Activated CD4-positive, alpha-beta memory T cell treated with anti-CD3 and anti-CD28 coated beads, Interleukin-2, amount 10 ng/mL, durations not matched to agents 7 days and 5 days (primary cell): Measurements from ENCODE around the gene SERPINB1. TPM values are rescaled to one million over a fixed set of nuclear protein-coding genes. Genes with fewer than 3 reads are reported as not detected.

Experiments used
- CTCF ChIA-PET: fragments of 350-600 bp; sonication (Branson Sonifier 250); formaldehyde crosslinking; loops from one replicate; lab custom pipeline; 2021; ENCODE audit warnings: antibody characterized with exemption, inconsistent platforms; lab: Charles Lee
- POLR2A ChIA-PET: fragments of 350-600 bp; sonication (Branson Sonifier 250); formaldehyde crosslinking; loops from one replicate; lab custom pipeline; 2021; ENCODE audit warnings: antibody characterized with exemption; lab: Charles Lee
- DNase-seq: peaks from one replicate; pipeline ENCODE4 v3.0.0-alpha.2; 2020
- H3K27ac Mint-ChIP-seq: one replicate; pipeline ENCODE4 v1.8.0; 2021; ENCODE audit warnings: mild to moderate bottlenecking, mixed read lengths
- H3K27me3 Mint-ChIP-seq: one replicate; pipeline ENCODE4 v1.8.0; 2021; ENCODE audit warnings: mixed read lengths
- H3K36me3 Mint-ChIP-seq: one replicate; pipeline ENCODE4 v1.8.0; 2021; ENCODE audit warnings: low read depth, mixed read lengths
- H3K4me1 Mint-ChIP-seq: one replicate; pipeline ENCODE4 v1.8.0; 2021; ENCODE audit warnings: mixed read lengths
- H3K4me3 Mint-ChIP-seq: one replicate; pipeline ENCODE4 v1.8.0; 2021; ENCODE audit warnings: mild to moderate bottlenecking, mixed read lengths
- H3K9me3 Mint-ChIP-seq: one replicate; pipeline ENCODE4 v1.8.0; 2021; ENCODE audit warnings: mixed read lengths
- total RNA-seq, 2 experiments: library from RNA; stranded (reverse); gene quantifications; one replicate each; pipeline ENCODE4 v1.2.3, GENCODE V29; 2021

Gene SERPINB1
- total RNA-seq, 2 experiments from 2014 or later, result 85.0 to 86.5 TPM

GRCh38 chr6:2782825-2783187 is 58.9 kb downstream of the SERPINB1 start:
- Mint-ChIP-seq H3K4me1 (peaks cover 6% of the 10 kb centered on the region), H3K9me3 (no peaks in the 10 kb centered on the region), H3K27ac (no peak overlapping the region), H3K4me3 (no peak overlapping the region), H3K36me3 (peaks cover 51% of the 10 kb centered on the region), H3K27me3 (no peaks in the 10 kb centered on the region)
- no peak for DNase-seq
- POLR2A ChIA-PET, result interaction anchor here (1.1 to 2.0 kb wide), 4 partner anchors 9 to 208 kb away, joined by 3 to 9 read pairs (median 4); partner anchors contain the start of gene SERPINB1
- CTCF ChIA-PET, result interaction anchor here (1.0 to 2.0 kb wide), 4 partner anchors 9 to 16 kb away, joined by 3 to 8 read pairs (median 4); no protein-coding TSS in a partner anchor

- DNase-seq, result no peak
- CTCF ChIA-PET, result interaction anchor here (1.0 kb wide), 1 partner anchor 9 kb away, joined by 3 read pairs; no protein-coding TSS in a partner anchor
- Mint-ChIP-seq H3K27ac (no peak overlapping the region), H3K27me3 (no peaks in the 10 kb centered on the region), H3K4me1 (peaks cover 6% of the 10 kb centered on the region), H3K9me3 (no peaks in the 10 kb centered on the region), H3K4me3 (no peak overlapping the region), H3K36me3 (peaks cover 48% of the 10 kb centered on the region)
- POLR2A ChIA-PET, result interaction anchor here (1.2 to 2.0 kb wide), 2 partner anchors 10 to 208 kb away, joined by 3 to 4 read pairs; no protein-coding TSS in a partner anchor
Observed at GRCh38 chr6:2782356-2782708, 59.3 kb downstream of the SERPINB1 start.

Other genes with a start within 250 kb of the SERPINB1 start
- gene MYLK4, start 90.9 kb downstream of the SERPINB1 start, total RNA-seq, result under 1 TPM; 0.15 to 0.28 TPM
- 10 to 100 TPM; 39.6 to 42.1 TPM for gene WRNIP1, start 76.5 kb downstream of the SERPINB1 start, total RNA-seq
- gene SERPINB9, start 61.4 kb upstream of the SERPINB1 start, total RNA-seq, result 10 to 100 TPM; 50.0 to 51.3 TPM
- gene SERPINB6, start 129.7 kb upstream of the SERPINB1 start, total RNA-seq, result 10 to 100 TPM; 19.8 to 20.1 TPM
- 10 to 100 TPM; 37.7 to 38.4 TPM for gene NQO2, start 158.0 kb upstream of the SERPINB1 start, total RNA-seq
- gene RIPK1, start 226.6 kb upstream of the SERPINB1 start, total RNA-seq, result 10 to 100 TPM; 33.1 to 33.3 TPM